OCI-LY7 (cell line): ENCODE measurements around the gene IL21R. TPM values are rescaled to one million over a fixed set of nuclear protein-coding genes. Genes with fewer than 3 reads are reported as not detected.

Source experiments
- BruUV-seq: library from RNA; stranded (reverse); fragments of 400-500 nt; replicated peaks from 2 replicates; lab custom pipeline; 2021; lab: Mats Ljungman, UMichigan
- CTCF ChIA-PET: fragments of 300-600 bp; sonication (Branson Sonifier 250); formaldehyde crosslinking; loops from one replicate; lab custom pipeline; 2022; ENCODE audit warnings: antibody characterized with exemption; ENCODE audit not compliant: unreplicated experiment; lab: Charles Lee
- POLR2A ChIA-PET: fragments of 300-600 bp; sonication (Branson Sonifier 250); formaldehyde crosslinking; loops from one replicate; lab custom pipeline; 2022; ENCODE audit warnings: antibody characterized with exemption; lab: Charles Lee
- DNase-seq: peaks from one replicate; pipeline ENCODE4 v3.0.0-alpha.2; 2015; ENCODE audit warnings: low spot score
- H2AFZ ChIP-seq: fragments of 200-600 bp; sonication (generic), shearing (Covaris generic); 2 replicates; pipeline ENCODE4 v1.6.1; 2014; ENCODE audit warnings: mild to moderate bottlenecking, antibody characterized with exemption, low read length, moderate library complexity
- H3K27ac ChIP-seq: fragments of 200-600 bp; sonication (generic); 2 replicates; pipeline ENCODE4 v1.5.1; 2014; ENCODE audit warnings: mixed run types, low read depth, mild to moderate bottlenecking, moderate library complexity, low read length, inconsistent platforms; ENCODE audit not compliant: poor library complexity, severe bottlenecking
- H3K36me3 ChIP-seq: fragments of 200-600 bp; sonication (generic); 2 replicates; pipeline ENCODE4 v1.6.1; 2014; ENCODE audit warnings: mild to moderate bottlenecking, antibody characterized with exemption, low read length, moderate library complexity, mixed read lengths; ENCODE audit not compliant: insufficient read depth
- H3K4me1 ChIP-seq: fragments of 200-600 bp; sonication (generic); 2 replicates; pipeline ENCODE4 v1.5.1; 2014; ENCODE audit warnings: mild to moderate bottlenecking, low read length; ENCODE audit not compliant: insufficient read depth, poor library complexity, severe bottlenecking
- H3K4me2 ChIP-seq: fragments of 200-600 bp; sonication (generic); 2 replicates; pipeline ENCODE4 v1.6.1; 2014; ENCODE audit warnings: mild to moderate bottlenecking, low read length
- H3K4me3 ChIP-seq: fragments of 200-600 bp; sonication (generic); 2 replicates; pipeline ENCODE4 v1.5.1; 2014; ENCODE audit warnings: mild to moderate bottlenecking, low read depth, low read length; ENCODE audit not compliant: poor library complexity, severe bottlenecking
- H3K79me2 ChIP-seq: fragments of 200-600 bp; sonication (generic); 2 replicates; pipeline ENCODE4 v1.6.1; 2016; ENCODE audit warnings: low read depth, mild to moderate bottlenecking, low read length, moderate library complexity, mixed read lengths; ENCODE audit not compliant: insufficient read depth
- H3K9me2 ChIP-seq: fragments of 200-600 bp; sonication (generic); 2 replicates; pipeline ENCODE4 v1.6.1; 2016; ENCODE audit warnings: mild to moderate bottlenecking, low read length, mixed read lengths; ENCODE audit not compliant: insufficient read depth
- H3K9me3 ChIP-seq: fragments of 200-600 bp; sonication (generic); 2 replicates; pipeline ENCODE4 v1.6.1; 2014; ENCODE audit warnings: mild to moderate bottlenecking, mixed run types, low read length, mixed read lengths
- H4K20me1 ChIP-seq: fragments of 200-600 bp; sonication (generic); 2 replicates; pipeline ENCODE4 v1.6.1; 2014; ENCODE audit warnings: mild to moderate bottlenecking, antibody characterized with exemption, low read length, moderate library complexity, mixed read lengths; ENCODE audit not compliant: insufficient read depth
- CTCF ChIP-seq: fragments of 200-600 bp; sonication (generic); conservative IDR thresholded peaks from 2 replicates; pipeline ENCODE4 v1.5.1; 2014; ENCODE audit warnings: mild to moderate bottlenecking, antibody characterized with exemption, low read length, moderate library complexity, mixed read lengths
- EZH2phosphoT487 ChIP-seq: fragments of 200-600 bp; sonication (generic); IDR thresholded peaks from 2 replicates; pipeline ENCODE4 v1.6.1; 2018; ENCODE audit warnings: low read depth, borderline replicate concordance, mild to moderate bottlenecking, mixed run types, antibody characterized with exemption, low read length, moderate library complexity, mixed read lengths
- intact Hi-C: fragments of 100-400 bp; cut with micrococcal nuclease; formaldehyde crosslinking; loops from one replicate; pipeline ENCODE4 v1.10.0; 2022; ENCODE audit not compliant: unreplicated experiment
- total RNA-seq, 2 experiments: library from RNA; depleted of rRNA in 1 of 2; stranded (reverse); fragments of >200 nt in 1 of 2; shearing (Covaris generic) in 1 of 2; gene quantifications; 2 replicates each; pipeline ENCODE4 v1.2.3, GENCODE V29; 2014 to 2022

The IL21R gene
- total RNA-seq, 2 experiments from 2014 or later: 10.0 to 47.0 TPM

- Histone ChIP-seq H4K20me1 (no peaks in the 10 kb centered on the region), H3K4me3 (no peak overlapping the region), H2AFZ (no peak overlapping the region), H3K27ac (no peak overlapping the region), H3K4me2 (no peak overlapping the region), H3K4me1 (peaks cover 1% of the 10 kb centered on the region), H3K9me3 (no peaks in the 10 kb centered on the region), H3K36me3 (peaks cover 46% of the 10 kb centered on the region), H3K9me2 (no peaks in the 10 kb centered on the region), H3K79me2 (no peaks in the 10 kb centered on the region)
- BruUV-seq: TSS peak; percentile 67
- DNase-seq: no peak
- intact Hi-C loops: no loop called here
- POLR2A ChIA-PET: interaction anchor here (0.6 to 1.2 kb wide), 2 partner anchors 9 to 709 kb away, joined by 3 to 4 read pairs; no protein-coding TSS in a partner anchor
- CTCF ChIA-PET: no interaction called here
- TF ChIP-seq CTCF (no peak), EZH2phosphoT487 (no peak)
Measured at GRCh38 chr16:27460663-27461482, 58.9 kb downstream of the IL21R start.

- CTCF ChIA-PET: no interaction called here
Measured at GRCh38 chr16:27461483-27462171, 59.7 kb downstream of the IL21R start.

More at GRCh38 chr16:27461483-27462171, 59.7 kb downstream of the IL21R start:
- Histone ChIP-seq H3K27ac (no peak overlapping the region), H3K9me3 (no peaks in the 10 kb centered on the region), H3K9me2 (no peaks in the 10 kb centered on the region), H4K20me1 (no peaks in the 10 kb centered on the region), H3K4me3 (no peak overlapping the region), H2AFZ (no peak overlapping the region), H3K4me1 (no peaks in the 10 kb centered on the region), H3K4me2 (no peak overlapping the region), H3K36me3 (peaks cover 54% of the 10 kb centered on the region), H3K79me2 (no peaks in the 10 kb centered on the region)
- DNase-seq: no peak
- intact Hi-C loops: no loop called here
- POLR2A ChIA-PET: no interaction called here
- TF ChIP-seq CTCF: no peak
- no peak for TF ChIP-seq EZH2phosphoT487
- no TSS peak for BruUV-seq
